BLaER1 treated with 17β-estradiol and CSF1 and Interleukin-3, amounts not matched to agents 10 nM and 100 nM (cell line): ENCODE measurements around the gene COL25A1.
A peak's percentile ranks its signal among the peaks of the same experiment; 100 is the strongest.

Experiments used
- H3K27ac ChIP-seq, 11 experiments: shearing (Covaris generic); formaldehyde crosslinking; 2 replicates each; pipeline ENCODE4 v1.8.1; 2022
- H3K27me3 ChIP-seq, 11 experiments: shearing (Covaris generic); formaldehyde crosslinking; 2 replicates each; pipeline ENCODE4 v1.8.1; 2022
- H3K36me3 ChIP-seq, 11 experiments: shearing (Covaris generic); formaldehyde crosslinking; 2 replicates each; pipeline ENCODE4 v1.8.1; 2022
- H3K4me1 ChIP-seq, 10 experiments: shearing (Covaris generic); formaldehyde crosslinking; 2 replicates each; pipeline ENCODE4 v1.8.1; 2022
- H3K4me2 ChIP-seq, 11 experiments: shearing (Covaris generic); formaldehyde crosslinking; 2 replicates each; pipeline ENCODE4 v1.8.1; 2022
- H3K4me3 ChIP-seq, 10 experiments: shearing (Covaris generic); formaldehyde crosslinking; 2 replicates each; pipeline ENCODE4 v1.8.1; 2022
- H3K9ac ChIP-seq, 11 experiments: shearing (Covaris generic); formaldehyde crosslinking; 2 replicates each; pipeline ENCODE4 v1.8.1; 2022
- H3K9me3 ChIP-seq, 11 experiments: shearing (Covaris generic); formaldehyde crosslinking; replicated peaks in 1 of 11; 2 replicates each; pipeline ENCODE4 v1.8.1; 2022
- H4K20me1 ChIP-seq, 11 experiments: shearing (Covaris generic); formaldehyde crosslinking; 2 replicates each; pipeline ENCODE4 v1.8.1; 2022
- Cebpa-rat ChIP-seq, 11 experiments: shearing (Covaris generic); IDR thresholded peaks; 2 replicates each; pipeline ENCODE4 v1.8.1; 2022

The COL25A1 gene

DNA sequence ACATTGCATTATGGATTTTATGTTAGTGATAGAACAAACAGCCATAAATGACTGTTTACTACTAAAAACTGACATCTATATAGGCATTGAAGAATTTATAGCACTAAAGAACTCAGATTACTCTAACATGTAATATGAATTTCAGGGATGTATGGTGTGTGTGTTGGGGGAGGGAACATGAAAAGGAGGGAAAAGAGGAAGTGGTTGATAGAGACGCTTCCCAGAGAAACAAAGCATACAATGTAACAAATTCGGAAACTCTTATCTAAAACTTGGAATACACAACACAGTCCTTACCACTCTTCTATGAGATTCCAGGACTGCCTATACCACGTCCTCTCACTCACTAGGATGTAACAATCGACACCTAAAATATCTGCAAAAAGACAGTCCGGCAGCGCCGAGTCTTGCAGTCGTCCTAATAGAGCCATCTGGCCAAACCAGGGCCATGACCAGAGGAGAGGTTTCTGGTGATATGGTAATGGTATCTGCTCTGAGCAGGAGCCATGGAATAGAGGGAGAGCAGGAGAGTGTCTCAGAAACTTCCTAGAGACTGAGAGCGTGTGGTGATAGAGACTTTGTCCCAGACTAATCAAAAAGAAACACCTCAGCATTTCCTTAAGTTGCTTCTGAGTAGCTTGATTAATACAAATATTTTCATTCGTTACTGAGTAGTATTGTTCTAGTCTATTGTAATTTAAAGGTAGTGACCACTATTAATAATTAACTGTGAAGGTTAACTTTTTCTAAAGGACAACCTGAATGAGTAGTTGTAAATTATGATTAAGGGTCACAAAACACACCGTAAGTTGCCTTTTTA, 287.7 kb downstream of the COL25A1 start:
- TF ChIP-seq Cebpa-rat (IDR thresholded peaks at IDR 0.05), result no peak
- Histone ChIP-seq H3K9ac (no peak overlapping the region), H3K4me2 (no peak overlapping the region), H3K27me3 (no peaks in the 10 kb centered on the region), H3K36me3 (no peaks in the 10 kb centered on the region; a peak in 1 of 22 replicates), H3K27ac (no peak overlapping the region), H3K4me1 (peaks cover 0 to 9% (median 4%) of the 10 kb centered on the region in 10 experiments; a peak in 11 of 20 replicates), H3K4me3 (no peak overlapping the region), H4K20me1 (no peaks in the 10 kb centered on the region), H3K9me3 (peaks cover 24 to 39% (median 29%) of the 10 kb centered on the region in 11 experiments)

DNA sequence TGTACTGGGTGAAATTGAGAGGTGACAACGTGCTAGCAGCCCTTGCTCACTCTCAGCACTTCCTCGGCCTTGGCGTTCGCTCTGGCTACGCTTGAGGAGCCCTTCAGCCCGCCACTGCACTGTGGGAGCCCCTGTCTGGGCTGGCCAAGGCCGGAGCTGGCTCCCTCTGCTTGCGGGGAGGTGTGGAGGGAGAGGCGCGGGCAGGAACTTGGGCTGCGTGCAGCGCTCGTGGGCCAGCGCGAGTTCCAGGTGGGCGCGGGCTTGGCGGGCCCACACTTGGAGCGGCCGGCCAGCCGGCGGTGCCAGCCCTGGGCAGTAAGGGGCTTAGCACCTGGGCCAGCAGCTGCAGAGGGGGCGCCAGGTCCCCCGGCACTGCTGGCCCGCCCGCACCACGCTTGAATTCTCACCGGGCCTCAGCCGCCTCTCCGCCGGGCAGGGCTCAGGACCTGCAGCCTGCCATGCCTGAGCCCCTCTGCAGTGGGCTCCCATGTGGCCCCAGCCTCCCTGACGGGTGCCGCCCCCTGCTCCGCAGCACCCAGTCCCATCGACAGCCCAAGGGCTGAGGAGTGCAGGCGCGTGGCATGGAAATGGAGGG, 290.1 kb downstream of the COL25A1 start:
- H3K4me1 ChIP-seq, result peaks cover 0 to 12% (median 5%) of the 10 kb centered on the region in 10 experiments; a peak in 11 of 20 replicates
- H4K20me1 ChIP-seq, result no peaks in the 10 kb centered on the region
- no peak overlapping the region for H3K9ac ChIP-seq
- H3K4me3 ChIP-seq, result no peak overlapping the region
- H3K9me3 ChIP-seq, result peaks cover 24 to 39% (median 29%) of the 10 kb centered on the region in 11 experiments
- no peak for TF ChIP-seq Cebpa-rat (IDR thresholded peaks at IDR 0.05)
- no peak overlapping the region for H3K27ac ChIP-seq
- H3K36me3 ChIP-seq, result no peaks in the 10 kb centered on the region; a peak in 1 of 22 replicates
- H3K4me2 ChIP-seq, result no peak overlapping the region
- H3K27me3 ChIP-seq, result no peaks in the 10 kb centered on the region

DNA sequence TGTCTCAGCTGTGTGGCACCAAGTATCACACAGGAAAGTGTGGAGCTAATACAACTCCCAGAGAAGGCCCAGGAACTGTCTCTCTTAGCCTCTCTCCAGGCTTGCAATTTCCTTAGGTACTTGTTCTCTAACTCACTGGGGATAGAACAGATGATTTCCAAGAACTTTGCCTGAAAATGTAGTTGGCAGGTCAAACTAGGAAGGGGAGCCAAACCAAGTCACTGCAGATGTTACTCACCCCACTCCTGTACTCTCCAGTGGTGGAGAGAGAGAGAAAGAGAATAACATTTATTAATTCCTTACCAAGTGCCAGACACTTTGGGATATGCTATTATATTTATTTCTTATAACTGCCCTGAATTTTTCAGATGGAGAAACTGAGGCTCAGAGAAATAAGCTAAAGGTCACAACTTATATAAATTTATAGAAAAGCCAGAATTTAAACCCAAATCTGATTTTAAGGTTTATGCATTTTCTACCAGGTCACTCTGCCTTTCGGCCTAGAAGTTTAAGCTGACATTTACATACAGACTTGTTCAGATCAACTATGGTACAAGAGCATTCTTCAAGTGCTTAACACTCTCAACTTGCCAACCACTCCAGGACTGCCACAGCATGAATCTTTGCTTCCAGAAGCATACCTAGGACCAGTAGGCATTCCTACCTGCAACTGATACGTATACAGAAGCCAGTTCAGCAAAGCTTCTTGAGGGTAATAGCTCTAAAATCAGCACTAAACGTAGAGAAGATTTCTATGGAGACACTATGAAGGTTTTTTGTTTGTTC, 291.0 kb downstream of the COL25A1 start:
- Histone ChIP-seq H3K4me1 (peaks cover 0 to 12% (median 5%) of the 10 kb centered on the region in 10 experiments; a peak in 11 of 20 replicates), H3K36me3 (no peaks in the 10 kb centered on the region; a peak in 1 of 22 replicates), H3K4me3 (no peak overlapping the region), H3K9me3 (peaks cover 19 to 34% (median 24%) of the 10 kb centered on the region in 11 experiments), H4K20me1 (no peaks in the 10 kb centered on the region), H3K27ac (no peak overlapping the region), H3K27me3 (no peaks in the 10 kb centered on the region), H3K4me2 (no peak overlapping the region), H3K9ac (no peak overlapping the region)
- TF ChIP-seq Cebpa-rat (IDR thresholded peaks at IDR 0.05), result no peak

DNA sequence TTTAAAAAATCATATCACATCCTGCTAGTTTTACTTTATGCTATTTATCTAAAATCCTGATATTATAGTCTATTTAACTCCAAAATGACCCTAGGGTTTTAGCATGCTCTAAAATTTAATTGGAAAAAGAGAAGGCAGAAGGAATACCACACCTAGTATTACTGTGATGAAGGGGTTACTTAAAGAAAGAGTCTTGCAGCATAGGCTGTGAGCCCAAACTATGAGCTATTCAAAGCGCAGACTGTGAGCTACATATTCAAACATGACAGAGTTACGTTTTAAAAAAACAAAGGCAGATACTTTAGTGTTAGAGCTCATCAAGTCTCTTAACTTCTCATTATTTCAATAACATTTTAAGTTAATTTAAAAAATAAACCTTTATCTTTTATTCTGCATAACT, 291.9 kb downstream of the COL25A1 start:
- H3K27ac ChIP-seq, result no peak overlapping the region
- peak overlapping the region in 2 of 11 experiments; percentile 19 to 42; a peak in 6 of 22 replicates for H3K4me2 ChIP-seq
- H3K27me3 ChIP-seq, result no peaks in the 10 kb centered on the region
- no peak overlapping the region for H3K4me3 ChIP-seq
- peaks cover 0 to 12% (median 5%) of the 10 kb centered on the region in 10 experiments; a peak in 15 of 20 replicates for H3K4me1 ChIP-seq
- no peaks in the 10 kb centered on the region; a peak in 1 of 22 replicates for H3K36me3 ChIP-seq
- no peak for TF ChIP-seq Cebpa-rat (IDR thresholded peaks at IDR 0.05)
- H3K9ac ChIP-seq, result no peak overlapping the region; a peak in 1 of 22 replicates
- peaks cover 14 to 24% (median 17%) of the 10 kb centered on the region in 11 experiments for H3K9me3 ChIP-seq
- no peaks in the 10 kb centered on the region for H4K20me1 ChIP-seq

DNA sequence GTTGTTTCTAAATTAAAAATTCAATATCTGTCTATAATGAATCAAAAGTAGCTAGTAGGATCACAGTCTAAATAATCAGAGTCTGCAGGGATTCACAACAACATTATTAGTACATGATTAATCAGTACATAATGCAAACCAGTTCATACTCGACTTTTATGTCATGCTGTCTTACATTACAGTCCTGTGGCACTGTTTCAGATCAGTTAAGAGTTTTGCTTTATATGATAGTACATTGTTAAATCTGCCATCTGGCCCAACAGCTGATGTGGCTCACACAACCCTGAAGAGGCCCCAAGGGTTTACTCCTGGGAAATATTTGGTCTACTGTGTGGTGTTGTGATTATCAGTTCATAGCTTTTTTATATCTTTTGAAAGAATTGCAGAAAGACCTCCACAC, 292.5 kb downstream of the COL25A1 start:
- peaks cover 0 to 12% (median 8%) of the 10 kb centered on the region in 10 experiments; a peak in 16 of 20 replicates for H3K4me1 ChIP-seq
- TF ChIP-seq Cebpa-rat (IDR thresholded peaks at IDR 0.05), result no peak
- H3K36me3 ChIP-seq, result no peaks in the 10 kb centered on the region; a peak in 1 of 22 replicates
- H3K27me3 ChIP-seq, result no peaks in the 10 kb centered on the region
- H4K20me1 ChIP-seq, result no peaks in the 10 kb centered on the region
- H3K9ac ChIP-seq, result no peak overlapping the region; a peak in 1 of 22 replicates
- H3K4me2 ChIP-seq, result peak overlapping the region in 6 of 11 experiments; percentile 13 to 42 (median 25); a peak in 9 of 22 replicates
- peaks cover 14 to 24% (median 17%) of the 10 kb centered on the region in 11 experiments for H3K9me3 ChIP-seq
- H3K4me3 ChIP-seq, result no peak overlapping the region
- H3K27ac ChIP-seq, result no peak overlapping the region

DNA sequence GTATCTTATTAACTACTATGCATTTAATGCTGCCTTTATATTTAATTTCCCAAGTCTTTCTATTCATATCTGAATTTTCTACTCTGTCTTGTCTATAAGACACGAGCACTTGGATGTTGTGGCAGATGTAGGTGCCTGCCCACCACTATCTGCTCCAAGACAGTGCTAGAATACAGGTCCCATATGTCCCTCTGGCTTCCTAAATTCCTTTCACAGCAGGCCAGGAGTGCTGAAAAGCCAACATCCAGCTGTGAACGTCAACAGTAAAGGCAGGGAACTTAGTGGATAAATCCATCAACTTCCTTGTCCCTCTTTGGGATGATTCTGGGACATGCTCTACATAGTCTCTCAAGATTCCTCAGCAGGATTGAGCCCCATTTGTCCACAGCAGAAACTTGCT, 294.5 kb downstream of the COL25A1 start:
- Histone ChIP-seq H3K27ac (no peak overlapping the region), H4K20me1 (no peaks in the 10 kb centered on the region), H3K9ac (no peak overlapping the region), H3K27me3 (no peaks in the 10 kb centered on the region), H3K36me3 (no peaks in the 10 kb centered on the region; a peak in 1 of 22 replicates), H3K4me2 (no peak overlapping the region), H3K9me3 (peaks cover 9 to 14% (median 11%) of the 10 kb centered on the region in 11 experiments), H3K4me1 (peaks cover 0 to 12% (median 9%) of the 10 kb centered on the region in 10 experiments; a peak in 16 of 20 replicates), H3K4me3 (no peak overlapping the region)
- no peak for TF ChIP-seq Cebpa-rat (IDR thresholded peaks at IDR 0.05)

DNA sequence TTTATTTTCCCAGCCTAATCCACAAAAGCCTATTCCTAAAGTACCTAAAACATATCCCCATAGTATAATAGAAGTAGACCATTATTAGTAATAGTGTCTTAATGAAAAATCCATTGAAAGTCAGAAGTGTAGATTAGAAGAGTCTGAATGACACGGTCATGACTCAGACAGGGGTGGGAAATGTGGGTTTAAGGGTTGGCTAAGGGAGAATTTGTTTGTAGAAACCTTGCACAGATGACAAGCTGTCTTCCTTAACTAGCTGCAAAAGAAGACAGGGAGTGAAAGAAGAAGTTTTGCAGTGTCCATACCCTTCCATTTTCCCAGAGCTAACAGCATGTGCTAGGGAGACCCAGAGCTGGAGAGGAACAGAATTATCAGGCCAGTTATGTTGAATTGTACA, 296.9 kb downstream of the COL25A1 start:
- Histone ChIP-seq H3K4me1 (peaks cover 0 to 12% (median 9%) of the 10 kb centered on the region in 10 experiments; a peak in 16 of 20 replicates), H3K9ac (no peak overlapping the region), H3K36me3 (no peaks in the 10 kb centered on the region), H3K4me2 (0 out of 22 replicates have a peak overlapping the region, but pooled peaks of 1 of the 11 experiments have one; percentile 4), H3K4me3 (no peak overlapping the region), H3K27ac (no peak overlapping the region), H4K20me1 (no peaks in the 10 kb centered on the region), H3K9me3 (no peaks in the 10 kb centered on the region), H3K27me3 (no peaks in the 10 kb centered on the region)
- no peak for TF ChIP-seq Cebpa-rat (IDR thresholded peaks at IDR 0.05)

DNA sequence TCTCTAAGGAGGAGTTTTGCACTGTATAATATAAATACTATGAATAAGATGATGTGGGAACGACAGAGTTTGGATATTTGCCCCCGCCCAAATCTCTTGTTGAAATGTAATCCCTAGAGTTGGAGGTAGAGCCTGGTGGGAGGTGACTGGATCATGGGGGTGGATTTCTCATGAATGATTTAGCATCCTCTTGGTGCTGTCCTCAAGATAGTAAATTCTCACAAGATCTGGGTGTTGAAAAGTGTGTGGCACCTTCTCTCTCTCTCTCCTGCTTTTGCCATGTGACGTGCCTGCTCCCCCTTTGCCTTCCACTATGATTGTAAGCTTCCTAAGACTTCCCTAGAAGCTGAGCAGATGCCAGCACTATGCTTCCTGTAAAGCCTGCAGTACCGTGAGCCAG, 298.0 kb downstream of the COL25A1 start:
- TF ChIP-seq Cebpa-rat (IDR thresholded peaks at IDR 0.05), result no peak
- Histone ChIP-seq H3K36me3 (no peaks in the 10 kb centered on the region), H3K27ac (no peak overlapping the region), H3K4me2 (no peak overlapping the region), H4K20me1 (no peaks in the 10 kb centered on the region), H3K9me3 (no peaks in the 10 kb centered on the region), H3K4me1 (peaks cover 0 to 12% (median 0%) of the 10 kb centered on the region in 10 experiments; a peak in 5 of 20 replicates), H3K27me3 (no peaks in the 10 kb centered on the region), H3K9ac (no peak overlapping the region), H3K4me3 (no peak overlapping the region)
